B cell (primary cell): Measurements from ENCODE around the gene CCPG1.

Source experiments
- EZH2 ChIP-seq: IDR thresholded peaks from 2 replicates; pipeline ENCODE4 v1.6.1; 2012; ENCODE audit warnings: borderline replicate concordance, low read depth, mild to moderate bottlenecking, moderate library complexity, low read length; ENCODE audit not compliant: insufficient read depth, poor library complexity, severe bottlenecking
- TF ChIP-seq, protein P1 (sequence below): fragments of 200-600 bp; IDR thresholded peaks from one replicate; pipeline ENCODE4 v1.8.0; 2022; ENCODE audit warnings: antibody characterized with exemption, mild to moderate bottlenecking

DNA sequence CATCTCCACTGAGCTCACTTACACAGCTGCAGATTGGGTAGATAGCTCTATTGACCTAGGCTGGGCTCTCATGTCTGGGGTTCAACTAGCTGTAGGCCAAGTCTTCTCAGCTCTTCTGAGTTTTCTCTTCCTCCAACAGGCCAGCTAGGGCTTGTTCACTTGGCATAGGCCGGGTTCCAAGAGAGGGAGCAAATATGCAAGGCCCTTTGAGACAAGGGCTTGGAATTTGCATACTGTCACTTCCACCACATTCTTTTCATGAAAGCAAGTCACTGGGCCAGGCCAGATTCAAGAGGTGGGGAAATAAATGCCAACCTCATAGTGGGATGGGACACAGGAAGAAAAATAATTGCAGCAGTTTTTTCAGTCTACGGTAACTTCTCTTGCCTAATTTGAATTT lies 64.0 kb downstream of the CCPG1 start:
- no peak for TF ChIP-seq EZH2
- TF ChIP-seq, protein P1, sequence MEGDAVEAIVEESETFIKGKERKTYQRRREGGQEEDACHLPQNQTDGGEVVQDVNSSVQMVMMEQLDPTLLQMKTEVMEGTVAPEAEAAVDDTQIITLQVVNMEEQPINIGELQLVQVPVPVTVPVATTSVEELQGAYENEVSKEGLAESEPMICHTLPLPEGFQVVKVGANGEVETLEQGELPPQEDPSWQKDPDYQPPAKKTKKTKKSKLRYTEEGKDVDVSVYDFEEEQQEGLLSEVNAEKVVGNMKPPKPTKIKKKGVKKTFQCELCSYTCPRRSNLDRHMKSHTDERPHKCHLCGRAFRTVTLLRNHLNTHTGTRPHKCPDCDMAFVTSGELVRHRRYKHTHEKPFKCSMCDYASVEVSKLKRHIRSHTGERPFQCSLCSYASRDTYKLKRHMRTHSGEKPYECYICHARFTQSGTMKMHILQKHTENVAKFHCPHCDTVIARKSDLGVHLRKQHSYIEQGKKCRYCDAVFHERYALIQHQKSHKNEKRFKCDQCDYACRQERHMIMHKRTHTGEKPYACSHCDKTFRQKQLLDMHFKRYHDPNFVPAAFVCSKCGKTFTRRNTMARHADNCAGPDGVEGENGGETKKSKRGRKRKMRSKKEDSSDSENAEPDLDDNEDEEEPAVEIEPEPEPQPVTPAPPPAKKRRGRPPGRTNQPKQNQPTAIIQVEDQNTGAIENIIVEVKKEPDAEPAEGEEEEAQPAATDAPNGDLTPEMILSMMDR: no peak
